ENCODE measurements around the gene PRKACB.
"Not testable (repeated sequence)": the region's sequence is repeated elsewhere in the genome, so short reads cannot be mapped to it uniquely, and the experiment has no call there.

Gene PRKACB

GRCh38 chr1:84143796-84144565, at the start of gene PRKACB:
Gene PRKACB (plus strand): TSS chr1:84144271. CDS start chr1:84144362, 91 bp downstream.
- intact Hi-C loops (cut with DNase I) = loop anchor here (5.0 to 10.0 kb wide), 4 partner anchors 151 to 791 kb away; no protein-coding TSS in a partner anchor
- DNase-seq = no peak

- DNase-seq = no peak
- intact Hi-C loops (cut with DNase I) = no loop called here
These were observed 48.8 kb upstream of the PRKACB start for GRCh38 chr1:84095308-84095707.

GRCh38 chr1:84096176-84096575, 47.9 kb upstream of the PRKACB start:
- no peak for DNase-seq
- intact Hi-C loops (cut with DNase I) = no loop called here

- DNase-seq = no peak
- intact Hi-C loops (cut with DNase I) = no loop called here
These were observed 42.9 kb upstream of the PRKACB start for GRCh38 chr1:84101204-84101603.

- intact Hi-C loops (cut with DNase I) = no loop called here
- peak in 6 of 10 donors; percentile 23 to 87 (median 42) for DNase-seq
These were observed 40.7 kb upstream of the PRKACB start for GRCh38 chr1:84103197-84103992.

- intact Hi-C loops (cut with DNase I); DNase-seq: not testable (repeated sequence)
These were observed 36.5 kb upstream of the PRKACB start for GRCh38 chr1:84107538-84107937.

GRCh38 chr1:84107955-84108354, 36.1 kb upstream of the PRKACB start:
- intact Hi-C loops (cut with DNase I) = no loop called here
- DNase-seq = no peak

- DNase-seq = no peak
- intact Hi-C loops (cut with DNase I) = no loop called here
These were observed 35.0 kb upstream of the PRKACB start for GRCh38 chr1:84108900-84109578.

GRCh38 chr1:84110629-84111028, 33.4 kb upstream of the PRKACB start:
- intact Hi-C loops (cut with DNase I) = no loop called here
- no peak for DNase-seq

- intact Hi-C loops (cut with DNase I) = no loop called here
- DNase-seq = no peak
These were observed 27.5 kb upstream of the PRKACB start for GRCh38 chr1:84116558-84116957.

GRCh38 chr1:84117868-84118267, 26.2 kb upstream of the PRKACB start:
- DNase-seq = no peak
- intact Hi-C loops (cut with DNase I) = no loop called here

GRCh38 chr1:84121360-84121759, 22.7 kb upstream of the PRKACB start:
- intact Hi-C loops (cut with DNase I) = no loop called here
- no peak for DNase-seq

- intact Hi-C loops (cut with DNase I) = loop anchor here (1.0 to 2.0 kb wide), 2 partner anchors 191 to 218 kb away; no protein-coding TSS in a partner anchor
- peak in 8 of 10 donors; percentile 35 to 86 (median 60) for DNase-seq
These were observed 21.2 kb upstream of the PRKACB start for GRCh38 chr1:84122780-84123382.

GRCh38 chr1:84133479-84133878, 10.6 kb upstream of the PRKACB start:
- DNase-seq = peak in 2 of 10 donors; percentile 41 to 43
- intact Hi-C loops (cut with DNase I) = loop anchor here (10.0 kb wide), 1 partner anchor 371 kb away; the partner anchor contains the start of genes GNG5 and SPATA1

- no peak for DNase-seq
- intact Hi-C loops (cut with DNase I) = loop anchor here (10.0 kb wide), 1 partner anchor 369 kb away; the partner anchor contains the start of genes GNG5 and SPATA1
These were observed 8.7 kb upstream of the PRKACB start for GRCh38 chr1:84135341-84135740.

- DNase-seq = no peak
- intact Hi-C loops (cut with DNase I) = loop anchor here (2.0 to 10.0 kb wide), 6 partner anchors 153 to 793 kb away; no protein-coding TSS in a partner anchor
These were observed 2.7 kb upstream of the PRKACB start for GRCh38 chr1:84141182-84142003.

GRCh38 chr1:84145068-84145467, 997 bp downstream of the PRKACB start:
- intact Hi-C loops (cut with DNase I) = loop anchor here (10.0 kb wide), 2 partner anchors 150 to 790 kb away; no protein-coding TSS in a partner anchor
- no peak for DNase-seq

GRCh38 chr1:84146411-84147032, 2.5 kb downstream of the PRKACB start:
- no peak for DNase-seq
- intact Hi-C loops (cut with DNase I) = loop anchor here (10.0 kb wide), 2 partner anchors 148 to 788 kb away; no protein-coding TSS in a partner anchor

GRCh38 chr1:84148758-84149157, 4.7 kb downstream of the PRKACB start:
- no peak for DNase-seq
- intact Hi-C loops (cut with DNase I) = loop anchor here (10.0 kb wide), 2 partner anchors 146 to 786 kb away; no protein-coding TSS in a partner anchor

Data from posterior cingulate gyrus (tissue), 11 donors.